CD8-positive, alpha-beta memory T cell (primary cell): ENCODE results near the gene DOK4. TPM values are rescaled to one million over a fixed set of nuclear protein-coding genes. Genes with fewer than 3 reads are reported as not detected.

Experiments
- CTCF ChIA-PET: fragments of 350-600 bp; sonication (Branson Sonifier 250); formaldehyde crosslinking; loops from one replicate; lab custom pipeline; 2021; ENCODE audit warnings: antibody characterized with exemption; lab: Charles Lee
- POLR2A ChIA-PET: fragments of 350-600 bp; sonication (Branson Sonifier 250); formaldehyde crosslinking; loops from one replicate; lab custom pipeline; 2021; ENCODE audit warnings: antibody characterized with exemption; lab: Charles Lee
- DNase-seq, 5 donors: peaks; one replicate each; pipeline versions ENCODE4 v3.0.0 to v3.0.0-alpha.2; 2020 to 2022; ENCODE audit warnings: mixed read lengths in 1 of 5
- H3K27ac ChIP-seq: one replicate; pipeline ENCODE4 v1.7.0; 2013; ENCODE audit warnings: low read depth, mild to moderate bottlenecking, low read length, moderate library complexity
- H3K27me3 ChIP-seq: 2 replicates; pipeline ENCODE4 v1.7.0; 2013; ENCODE audit warnings: low read length, mild to moderate bottlenecking; ENCODE audit not compliant: insufficient read depth, poor library complexity, severe bottlenecking
- H3K36me3 ChIP-seq: 2 replicates; pipeline ENCODE4 v1.7.0; 2013; ENCODE audit warnings: mild to moderate bottlenecking, low read length, moderate library complexity; ENCODE audit not compliant: insufficient read depth
- H3K4me1 ChIP-seq: 2 replicates; pipeline ENCODE4 v1.7.0; 2013; ENCODE audit warnings: mild to moderate bottlenecking, low read length, moderate library complexity; ENCODE audit not compliant: insufficient read depth
- H3K4me3 ChIP-seq: 2 replicates; pipeline ENCODE4 v1.7.0; 2013; ENCODE audit warnings: mild to moderate bottlenecking, low read length
- H3K9me3 ChIP-seq: 2 replicates; pipeline ENCODE4 v1.7.0; 2013; ENCODE audit warnings: mild to moderate bottlenecking, low read length
- H3K27ac Mint-ChIP-seq, 8 donors: one replicate each; pipeline ENCODE4 v1.8.0; 2020 to 2021; ENCODE audit warnings: mixed read lengths in 8 of 8, mild to moderate bottlenecking in 6 of 8, inconsistent platforms in 3 of 8, moderate library complexity in 3 of 8
- H3K27me3 Mint-ChIP-seq, 2 donors: one replicate each; pipeline ENCODE4 v1.8.0; 2020 to 2021; ENCODE audit warnings: mixed read lengths in 2 of 2, mild to moderate bottlenecking in 1 of 2, moderate library complexity in 1 of 2
- H3K36me3 Mint-ChIP-seq, 3 donors: one replicate each; pipeline ENCODE4 v1.8.0; 2020 to 2021; ENCODE audit warnings: mixed read lengths in 3 of 3, inconsistent platforms in 1 of 3, mild to moderate bottlenecking in 1 of 3
- H3K4me1 Mint-ChIP-seq, 3 donors: one replicate each; pipeline ENCODE4 v1.8.0; 2020 to 2021; ENCODE audit warnings: mixed read lengths in 3 of 3, inconsistent platforms in 1 of 3, mild to moderate bottlenecking in 1 of 3
- H3K4me3 Mint-ChIP-seq, 7 donors: one replicate each; pipeline ENCODE4 v1.8.0; 2020 to 2021; ENCODE audit warnings: mixed read lengths in 7 of 7, mild to moderate bottlenecking in 6 of 7, moderate library complexity in 4 of 7, inconsistent platforms in 2 of 7
- H3K9me3 Mint-ChIP-seq, 5 donors: one replicate each; pipeline ENCODE4 v1.8.0; 2020 to 2022; ENCODE audit warnings: mixed read lengths in 5 of 5, mild to moderate bottlenecking in 3 of 5, moderate library complexity in 2 of 5, inconsistent platforms in 1 of 5
- polyA plus RNA-seq: library from polyadenylated mRNA; unstranded; fragments of 300-500 nt; fragmentation: Illumina TruSeq; gene quantifications from one replicate; pipeline ENCODE4 v1.2.3, GENCODE V29; 2021
- total RNA-seq, 2 experiments: library from RNA; stranded (reverse); gene quantifications; one replicate each; pipeline ENCODE4 v1.2.3, GENCODE V29; 2021

The DOK4 gene
- total and polyA plus RNA-seq, 3 experiments from 2014 or later = 3.3 to 7.0 (median 6.8) TPM

DNA sequence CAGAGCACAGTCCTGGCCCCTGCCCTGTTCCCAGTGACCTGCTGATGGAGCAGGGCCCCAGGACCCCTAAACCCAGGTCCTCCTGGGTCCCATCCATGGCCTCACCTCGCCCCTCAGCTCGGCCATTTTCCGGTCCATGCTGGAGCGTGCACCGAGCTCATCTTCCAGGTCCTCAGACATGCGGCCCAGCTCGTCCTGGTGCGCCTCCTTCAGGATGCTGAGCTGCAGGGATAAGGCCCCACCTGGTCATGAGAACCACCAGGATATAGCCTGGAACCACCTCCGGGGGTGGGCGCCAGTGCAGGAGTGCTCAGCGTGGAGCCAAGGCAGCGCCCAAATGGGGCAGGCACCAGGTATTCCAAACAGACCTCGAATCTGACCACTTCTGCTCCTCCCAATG, 32.2 kb upstream of the DOK4 start:
- H3K4me3 ChIP-seq = no peak overlapping the region
- H3K36me3 ChIP-seq = no peaks in the 10 kb centered on the region
- H3K9me3 ChIP-seq = no peaks in the 10 kb centered on the region
- peaks cover 8% of the 10 kb centered on the region for H3K4me1 ChIP-seq
- Mint-ChIP-seq H3K27me3 (peaks cover 0 to 4% of the 10 kb centered on the region in 2 donors), H3K27ac (peak overlapping the region in 1 of 8 donors; percentile 50), H3K4me1 (peaks cover 6 to 13% (median 6%) of the 10 kb centered on the region in 3 donors), H3K9me3 (no peaks in the 10 kb centered on the region), H3K4me3 (no peak overlapping the region), H3K36me3 (peaks cover 0 to 58% (median 7%) of the 10 kb centered on the region in 3 donors)
- H3K27ac ChIP-seq = no peak overlapping the region
- H3K27me3 ChIP-seq = no peaks in the 10 kb centered on the region
- ChIA-PET CTCF (interaction anchor here (1.0 to 6.0 kb wide), 9 partner anchors 10 to 100 kb away, joined by 4 to 54 read pairs (median 11); partner anchors contain the start of gene POLR2C), POLR2A (no interaction called here)
- no peak for DNase-seq

DNA sequence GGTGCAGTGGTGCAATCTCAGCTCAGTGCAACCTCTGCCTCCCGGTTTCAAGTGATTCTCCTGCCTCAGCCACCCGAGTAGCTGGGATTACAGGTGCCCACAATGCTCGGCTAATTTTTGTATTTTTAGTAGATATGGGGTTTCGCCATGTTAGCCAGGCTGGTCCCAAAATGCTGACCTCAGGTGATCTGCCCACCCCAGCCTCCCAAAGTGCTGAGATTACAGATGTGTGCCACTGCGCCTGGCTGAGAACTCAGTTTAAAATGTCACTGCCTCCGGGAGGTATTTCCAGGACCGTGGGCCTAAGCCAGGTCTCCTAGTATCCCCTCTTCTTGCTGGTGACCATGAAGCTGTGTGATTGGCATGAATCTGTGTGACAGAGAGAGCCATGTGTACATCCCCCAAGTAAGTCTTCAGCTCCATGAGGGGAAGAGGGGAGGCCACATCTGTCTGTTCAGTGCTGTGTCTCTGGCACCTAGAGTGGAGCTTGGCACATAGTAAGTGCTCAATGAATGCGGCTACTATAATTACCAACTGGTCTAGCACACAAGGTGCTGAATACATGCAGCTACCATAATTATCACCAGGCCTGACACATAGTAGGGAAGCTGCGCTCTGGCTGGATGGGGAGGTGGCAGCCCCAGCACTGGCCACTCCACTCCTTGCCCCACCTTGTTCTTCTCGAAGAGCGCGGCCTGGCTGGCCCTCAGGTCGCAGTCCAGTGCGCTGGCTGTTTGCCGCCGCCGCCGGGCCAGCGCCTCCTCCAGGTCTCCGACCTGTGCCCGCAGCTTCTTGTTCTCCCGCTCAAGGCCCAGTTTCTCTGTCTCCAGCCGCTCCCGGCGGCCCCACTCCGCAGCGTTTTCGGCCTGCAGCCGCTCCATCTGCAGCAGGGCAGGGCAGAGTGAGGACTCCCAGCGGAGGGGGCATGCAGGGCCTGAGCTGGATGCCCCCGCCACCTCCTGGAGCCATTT, 31.4 kb upstream of the DOK4 start:
- no peak overlapping the region for H3K4me3 ChIP-seq
- ChIA-PET CTCF (interaction anchor here (1.0 to 6.0 kb wide), 6 partner anchors 13 to 217 kb away, joined by 3 to 54 read pairs (median 8); partner anchors contain the start of gene POLR2C), POLR2A (interaction anchor here (0.9 kb wide), 1 partner anchor 14 kb away, joined by 6 read pairs; no protein-coding TSS in a partner anchor)
- H3K4me3 Mint-ChIP-seq = no peak overlapping the region
- H3K36me3 Mint-ChIP-seq = peaks cover 0 to 66% (median 7%) of the 10 kb centered on the region in 3 donors
- H3K27ac Mint-ChIP-seq = no peak overlapping the region
- DNase-seq = no peak
- no peaks in the 10 kb centered on the region for H3K27me3 ChIP-seq
- no peaks in the 10 kb centered on the region for H3K9me3 ChIP-seq
- no peak overlapping the region for H3K27ac ChIP-seq
- H3K4me1 Mint-ChIP-seq = peaks cover 6 to 13% (median 6%) of the 10 kb centered on the region in 3 donors
- no peaks in the 10 kb centered on the region for H3K36me3 ChIP-seq
- no peaks in the 10 kb centered on the region for H3K9me3 Mint-ChIP-seq
- peaks cover 8% of the 10 kb centered on the region for H3K4me1 ChIP-seq
- H3K27me3 Mint-ChIP-seq = peaks cover 0 to 4% of the 10 kb centered on the region in 2 donors

DNA sequence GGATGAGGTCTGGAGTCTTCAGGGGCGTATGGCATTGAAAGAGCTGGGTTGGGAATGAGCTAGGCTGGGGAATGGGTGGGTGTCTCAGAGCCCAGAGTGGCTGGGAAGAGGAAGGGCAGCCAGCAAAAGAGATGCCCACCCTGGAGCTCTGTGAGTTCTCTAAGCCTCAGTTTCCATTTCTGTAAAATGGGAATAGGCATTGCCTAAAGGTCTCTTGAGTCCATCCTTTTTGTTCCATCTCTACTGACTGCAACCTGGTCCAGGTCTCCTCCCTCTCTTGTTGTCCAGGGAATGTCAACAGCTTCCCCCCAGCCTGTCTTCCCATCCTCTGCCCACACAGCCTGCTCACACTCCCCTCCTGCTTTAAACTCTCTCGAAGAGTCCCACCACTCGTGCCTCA, 30.5 kb upstream of the DOK4 start:
- peaks cover 0 to 4% of the 10 kb centered on the region in 2 donors for H3K27me3 Mint-ChIP-seq
- CTCF ChIA-PET = interaction anchor here (1.0 to 6.0 kb wide), 2 partner anchors 98 to 216 kb away, joined by 3 to 54 read pairs; no protein-coding TSS in a partner anchor
- Histone ChIP-seq H3K27me3 (no peaks in the 10 kb centered on the region), H3K4me1 (peaks cover 8% of the 10 kb centered on the region), H3K9me3 (no peaks in the 10 kb centered on the region), H3K4me3 (no peak overlapping the region), H3K27ac (no peak overlapping the region), H3K36me3 (no peaks in the 10 kb centered on the region)
- no peaks in the 10 kb centered on the region for H3K9me3 Mint-ChIP-seq
- H3K36me3 Mint-ChIP-seq = peaks cover 0 to 66% (median 11%) of the 10 kb centered on the region in 3 donors
- POLR2A ChIA-PET = interaction anchor here (0.9 kb wide), 1 partner anchor 15 kb away, joined by 6 read pairs; no protein-coding TSS in a partner anchor
- H3K4me1 Mint-ChIP-seq = peaks cover 6 to 13% (median 6%) of the 10 kb centered on the region in 3 donors
- no peak overlapping the region for H3K4me3 Mint-ChIP-seq
- no peak for DNase-seq
- H3K27ac Mint-ChIP-seq = peak overlapping the region in 3 of 8 donors; percentile 23 to 94 (median 37)

DNA sequence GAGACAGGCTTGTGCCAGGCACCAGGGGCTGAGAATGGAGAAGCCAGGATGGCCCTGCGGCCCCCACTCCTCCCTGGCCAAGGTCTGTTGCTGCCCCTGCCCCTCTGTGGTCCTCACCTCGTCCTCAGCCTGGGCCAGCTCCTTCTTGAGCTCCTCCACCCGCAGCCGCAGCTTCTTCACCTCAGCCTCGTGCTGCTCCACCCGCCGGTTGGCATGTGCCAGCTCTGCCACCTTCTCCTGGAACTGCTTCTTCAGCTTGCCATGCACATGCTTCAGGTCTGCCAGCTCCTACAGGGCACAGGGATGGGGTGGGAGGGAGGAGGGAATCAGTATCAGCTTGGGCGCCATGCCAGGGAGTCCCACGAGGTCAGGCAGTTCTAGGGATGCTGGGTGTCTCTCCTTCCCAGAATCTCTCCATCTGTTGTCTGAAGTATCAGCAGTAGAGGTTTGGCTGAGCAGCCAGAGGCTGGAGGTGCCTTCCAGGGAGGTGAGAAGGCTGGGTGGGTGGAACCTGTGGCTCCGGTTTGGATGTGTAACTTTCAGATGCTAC, 30.0 kb upstream of the DOK4 start:
- H3K27ac ChIP-seq = no peak overlapping the region
- H3K27me3 Mint-ChIP-seq = peaks cover 0 to 4% of the 10 kb centered on the region in 2 donors
- peaks cover 8% of the 10 kb centered on the region for H3K4me1 ChIP-seq
- no peaks in the 10 kb centered on the region for H3K9me3 Mint-ChIP-seq
- H3K4me3 Mint-ChIP-seq = no peak overlapping the region
- H3K9me3 ChIP-seq = no peaks in the 10 kb centered on the region
- H3K27ac Mint-ChIP-seq = peak overlapping the region in 2 of 8 donors; percentile 60 to 73
- H3K4me3 ChIP-seq = no peak overlapping the region
- POLR2A ChIA-PET = interaction anchor here (0.6 to 0.7 kb wide), 2 partner anchors 45 to 585 kb away, joined by 3 to 4 read pairs; no protein-coding TSS in a partner anchor
- H3K27me3 ChIP-seq = no peaks in the 10 kb centered on the region
- CTCF ChIA-PET = interaction anchor here (6.0 kb wide), 1 partner anchor 98 kb away, joined by 54 read pairs; no protein-coding TSS in a partner anchor
- no peak for DNase-seq
- H3K36me3 Mint-ChIP-seq = peaks cover 0 to 68% (median 11%) of the 10 kb centered on the region in 3 donors
- no peaks in the 10 kb centered on the region for H3K36me3 ChIP-seq
- peaks cover 6 to 13% (median 6%) of the 10 kb centered on the region in 3 donors for H3K4me1 Mint-ChIP-seq

DNA sequence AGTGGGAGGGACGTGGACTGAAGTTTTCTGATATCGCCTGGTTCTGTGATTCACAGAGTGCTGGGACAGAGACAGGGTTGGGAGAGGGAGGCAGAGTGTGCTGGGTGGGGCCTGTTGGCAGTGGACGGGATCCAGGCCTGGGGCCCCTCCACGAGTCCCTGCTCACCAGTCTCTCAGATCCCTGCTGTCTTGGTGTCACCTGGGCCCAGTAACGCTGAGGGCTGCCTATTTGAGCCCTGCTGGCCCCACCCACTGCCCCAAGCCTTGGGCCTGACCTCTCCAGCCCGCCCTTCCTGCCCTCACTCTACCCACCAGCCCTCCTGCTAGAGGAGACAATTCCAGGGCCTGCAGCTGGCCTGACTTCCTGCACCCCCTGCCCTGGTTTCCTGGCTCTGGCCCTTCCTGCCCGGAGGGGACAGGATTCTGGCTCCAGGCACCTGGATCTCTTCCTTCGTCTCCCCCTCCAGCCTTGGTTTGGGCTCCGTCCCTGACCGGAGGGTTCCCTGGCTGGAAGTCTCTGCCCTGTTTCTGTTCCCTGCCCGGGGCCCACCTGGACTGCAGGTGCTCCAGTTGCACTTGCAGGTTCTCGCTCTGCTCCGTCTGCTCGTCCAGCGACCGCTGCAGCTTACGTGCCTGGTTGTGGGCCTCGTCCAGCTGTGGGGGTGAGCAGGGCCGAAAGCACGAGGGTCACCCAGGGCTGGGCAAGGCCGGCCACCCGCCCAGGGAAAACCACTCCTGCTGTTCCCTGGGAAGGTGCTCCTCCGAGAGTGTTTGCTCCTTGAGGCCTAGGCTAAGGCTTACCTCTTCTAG, 28.7 kb upstream of the DOK4 start:
- peaks cover 0 to 66% (median 7%) of the 10 kb centered on the region in 3 donors for H3K36me3 Mint-ChIP-seq

DNA sequence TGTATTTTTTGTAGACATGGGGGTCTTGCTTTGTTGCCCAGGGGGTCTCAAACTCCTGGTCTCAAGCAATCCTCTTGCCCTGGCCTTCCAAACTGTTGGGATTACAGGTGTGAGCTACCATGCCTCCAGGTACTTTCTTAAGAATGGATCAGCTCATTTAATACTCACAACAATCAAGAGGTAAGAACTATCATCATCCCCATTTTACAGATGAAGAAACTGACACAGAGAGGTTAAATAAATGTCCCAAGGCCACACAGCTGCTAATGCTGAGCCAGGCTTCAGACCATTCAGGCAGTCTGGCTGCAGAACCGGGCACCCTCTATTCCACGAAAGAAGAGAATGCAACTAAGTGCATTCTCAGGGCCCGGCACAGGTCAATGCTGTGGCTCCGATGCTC, 28.1 kb upstream of the DOK4 start:
- H3K9me3 ChIP-seq = no peaks in the 10 kb centered on the region
- Mint-ChIP-seq H3K27ac (no peak overlapping the region), H3K4me1 (peaks cover 0 to 6% (median 0%) of the 10 kb centered on the region in 3 donors), H3K36me3 (peaks cover 0 to 66% (median 7%) of the 10 kb centered on the region in 3 donors), H3K27me3 (peaks cover 0 to 4% of the 10 kb centered on the region in 2 donors), H3K4me3 (no peak overlapping the region), H3K9me3 (no peaks in the 10 kb centered on the region)
- H3K27me3 ChIP-seq = no peaks in the 10 kb centered on the region
- DNase-seq = no peak
- no peak overlapping the region for H3K27ac ChIP-seq
- no peak overlapping the region for H3K4me3 ChIP-seq
- ChIA-PET CTCF (interaction anchor here (1.2 to 2.7 kb wide), 2 partner anchors 9 to 52 kb away, joined by 3 to 7 read pairs; partner anchors contain the start of gene POLR2C), POLR2A (no interaction called here)
- H3K4me1 ChIP-seq = no peaks in the 10 kb centered on the region
- no peaks in the 10 kb centered on the region for H3K36me3 ChIP-seq

More for the DNA sequence above, 28.7 kb upstream of the DOK4 start:
- peaks cover 6% of the 10 kb centered on the region for H3K4me1 ChIP-seq
- no peak overlapping the region for H3K27ac ChIP-seq
- H3K4me3 ChIP-seq = no peak overlapping the region
- ChIA-PET CTCF (interaction anchor here (1.2 to 6.0 kb wide), 2 partner anchors 8 to 97 kb away, joined by 3 to 54 read pairs; no protein-coding TSS in a partner anchor), POLR2A (no interaction called here)
- no peaks in the 10 kb centered on the region for H3K9me3 ChIP-seq
- peaks cover 1 to 6% (median 3%) of the 10 kb centered on the region in 3 donors for H3K4me1 Mint-ChIP-seq
- H3K9me3 Mint-ChIP-seq = no peaks in the 10 kb centered on the region
- no peaks in the 10 kb centered on the region for H3K27me3 ChIP-seq
- no peak overlapping the region for H3K27ac Mint-ChIP-seq
- no peak overlapping the region for H3K4me3 Mint-ChIP-seq
- DNase-seq = no peak
- no peaks in the 10 kb centered on the region for H3K36me3 ChIP-seq
- H3K27me3 Mint-ChIP-seq = peaks cover 0 to 3% of the 10 kb centered on the region in 2 donors
